Stimulated activated CD4-positive, alpha-beta T cell treated with anti-CD3 and anti-CD28 coated beads, Interleukin-15, amount 100 ng/mL, for 48 hours (primary cell): Measurements from ENCODE around the gene RAD23B.

Experiments
- DNase-seq, 2 donors: peaks; one replicate each; pipeline ENCODE4 v3.0.0-alpha.2; 2020; ENCODE audit warnings: low read depth in 2 of 2

The RAD23B gene

GRCh38 chr9:107268560-107268959 is 14.5 kb upstream of the RAD23B start:
- no peak for DNase-seq

- DNase-seq: no peak
Measured at GRCh38 chr9:107269254-107269653, 13.8 kb upstream of the RAD23B start.

- DNase-seq: no peak
Measured at GRCh38 chr9:107269681-107270080, 13.4 kb upstream of the RAD23B start.

- no peak for DNase-seq
Measured at GRCh38 chr9:107270082-107270481, 13.0 kb upstream of the RAD23B start.

- DNase-seq: no peak
Measured at GRCh38 chr9:107270580-107270979, 12.5 kb upstream of the RAD23B start.

- no peak for DNase-seq
Measured at GRCh38 chr9:107273634-107274033, 9.4 kb upstream of the RAD23B start.

GRCh38 chr9:107274096-107274495 is 9.0 kb upstream of the RAD23B start:
- DNase-seq: no peak

GRCh38 chr9:107274953-107275422 is 8.1 kb upstream of the RAD23B start:
- no peak for DNase-seq

GRCh38 chr9:107275530-107275929 is 7.5 kb upstream of the RAD23B start:
- no peak for DNase-seq

GRCh38 chr9:107276966-107277710 is 5.9 kb upstream of the RAD23B start:
- no peak for DNase-seq

GRCh38 chr9:107277801-107278200 is 5.3 kb upstream of the RAD23B start:
- DNase-seq: no peak

- DNase-seq: no peak
Measured at GRCh38 chr9:107279086-107279485, 4.0 kb upstream of the RAD23B start.

- DNase-seq: no peak
Measured at GRCh38 chr9:107280543-107280942, 2.5 kb upstream of the RAD23B start.

- no peak for DNase-seq
Measured at GRCh38 chr9:107281184-107281583, 1.9 kb upstream of the RAD23B start.

- DNase-seq: no peak
Measured at GRCh38 chr9:107281922-107282667, 984 bp upstream of the RAD23B start.

GRCh38 chr9:107283623-107284616 is 841 bp downstream of the RAD23B start:
- peak; percentile 48 to 53 for DNase-seq

- no peak for DNase-seq
Measured at GRCh38 chr9:107284636-107285035, 1.6 kb downstream of the RAD23B start.

- DNase-seq: no peak
Measured at GRCh38 chr9:107285286-107285685, 2.2 kb downstream of the RAD23B start.

GRCh38 chr9:107286057-107286456 is 3.0 kb downstream of the RAD23B start:
- no peak for DNase-seq

- DNase-seq: no peak
Measured at GRCh38 chr9:107288701-107289100, 5.6 kb downstream of the RAD23B start.

GRCh38 chr9:107290619-107291018 is 7.5 kb downstream of the RAD23B start:
- DNase-seq: no peak
